NB4 (cell line): ENCODE measurements around the gene ST6GALNAC3.

ENCODE experiments used
- DNase-seq: peaks from one replicate; pipeline ENCODE4 v3.0.0; 2010; ENCODE audit warnings: low read depth
- H3K4me3 ChIP-seq: one replicate; pipeline ENCODE4 v1.5.1; 2011; ENCODE audit warnings: mild to moderate bottlenecking, low read depth, low read length, moderate library complexity
- CTCF ChIP-seq: IDR thresholded peaks from one replicate; pipeline ENCODE4 v1.5.1; 2012; ENCODE audit warnings: low read depth, low read length
- MAX ChIP-seq: IDR thresholded peaks from 2 replicates; pipeline ENCODE4 v1.6.1; 2011; ENCODE audit warnings: low read depth, low read length
- MYC ChIP-seq: IDR thresholded peaks from 2 replicates; pipeline ENCODE4 v1.6.1; 2011; ENCODE audit warnings: low read depth, low read length
- POLR2A ChIP-seq: IDR thresholded peaks from 2 replicates; pipeline ENCODE4 v1.6.1; 2011; ENCODE audit warnings: mild to moderate bottlenecking; ENCODE audit not compliant: insufficient read length; ENCODE audit errors: extremely low read depth

The ST6GALNAC3 gene

GRCh38 chr1:76577525-76578185, 503.1 kb downstream of the ST6GALNAC3 start:
- DNase-seq: no peak
- no peak overlapping the region for H3K4me3 ChIP-seq
- TF ChIP-seq MYC (no peak), MAX (no peak), CTCF (no peak), POLR2A (no peak)

- TF ChIP-seq POLR2A (no peak), MYC (no peak), CTCF (no peak), MAX (no peak)
- H3K4me3 ChIP-seq: no peak overlapping the region
- DNase-seq: no peak
Measured at GRCh38 chr1:76580206-76580605, 505.7 kb downstream of the ST6GALNAC3 start.

GRCh38 chr1:76581712-76582111, 507.2 kb downstream of the ST6GALNAC3 start:
- no peak for DNase-seq
- no peak overlapping the region for H3K4me3 ChIP-seq
- TF ChIP-seq MYC (no peak), POLR2A (no peak), CTCF (no peak), MAX (no peak)

GRCh38 chr1:76583235-76583868, 508.8 kb downstream of the ST6GALNAC3 start:
- no peak overlapping the region for H3K4me3 ChIP-seq
- no peak for DNase-seq
- TF ChIP-seq CTCF (no peak), MAX (no peak), POLR2A (no peak), MYC (no peak)

- no peak for DNase-seq
- H3K4me3 ChIP-seq: no peak overlapping the region
- TF ChIP-seq CTCF (no peak), MYC (no peak), POLR2A (no peak), MAX (no peak)
Measured at GRCh38 chr1:76583875-76584477, 509.4 kb downstream of the ST6GALNAC3 start.
